ENCODE data around the gene SH2D5.
"Not testable (repeated sequence)": the region's sequence is repeated elsewhere in the genome, so short reads cannot be mapped to it uniquely, and the experiment has no call there.

SH2D5 gene

DNA sequence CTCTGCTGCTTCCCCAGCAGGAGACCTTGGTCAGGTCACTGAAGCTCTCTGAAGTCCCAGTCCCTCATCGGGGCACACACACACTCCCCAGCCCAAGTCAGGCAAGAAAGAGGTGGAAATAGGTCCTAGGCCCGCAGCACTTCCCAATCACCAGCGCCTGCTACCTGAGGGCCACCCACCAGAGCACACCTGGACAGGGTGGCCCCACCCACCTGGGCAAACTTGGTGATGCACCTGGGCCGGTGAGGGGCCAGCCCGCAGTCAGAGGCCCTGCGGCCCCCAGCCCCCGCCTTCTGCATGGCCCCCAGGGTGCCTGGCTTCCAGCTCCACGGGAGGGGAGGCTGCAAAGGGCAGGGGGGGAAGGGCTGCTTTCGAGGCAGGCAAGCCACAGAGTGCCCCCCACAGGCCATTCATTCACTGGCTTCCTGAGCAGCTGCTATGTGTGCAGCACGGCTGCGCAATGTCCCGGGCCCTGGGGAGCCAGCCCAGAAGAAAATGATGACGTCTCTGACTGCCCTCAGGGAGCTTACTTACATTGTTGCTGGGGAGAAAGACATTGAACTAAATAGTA lies 4.7 kb downstream of the SH2D5 start:
- no peak for DNase-seq

DNA sequence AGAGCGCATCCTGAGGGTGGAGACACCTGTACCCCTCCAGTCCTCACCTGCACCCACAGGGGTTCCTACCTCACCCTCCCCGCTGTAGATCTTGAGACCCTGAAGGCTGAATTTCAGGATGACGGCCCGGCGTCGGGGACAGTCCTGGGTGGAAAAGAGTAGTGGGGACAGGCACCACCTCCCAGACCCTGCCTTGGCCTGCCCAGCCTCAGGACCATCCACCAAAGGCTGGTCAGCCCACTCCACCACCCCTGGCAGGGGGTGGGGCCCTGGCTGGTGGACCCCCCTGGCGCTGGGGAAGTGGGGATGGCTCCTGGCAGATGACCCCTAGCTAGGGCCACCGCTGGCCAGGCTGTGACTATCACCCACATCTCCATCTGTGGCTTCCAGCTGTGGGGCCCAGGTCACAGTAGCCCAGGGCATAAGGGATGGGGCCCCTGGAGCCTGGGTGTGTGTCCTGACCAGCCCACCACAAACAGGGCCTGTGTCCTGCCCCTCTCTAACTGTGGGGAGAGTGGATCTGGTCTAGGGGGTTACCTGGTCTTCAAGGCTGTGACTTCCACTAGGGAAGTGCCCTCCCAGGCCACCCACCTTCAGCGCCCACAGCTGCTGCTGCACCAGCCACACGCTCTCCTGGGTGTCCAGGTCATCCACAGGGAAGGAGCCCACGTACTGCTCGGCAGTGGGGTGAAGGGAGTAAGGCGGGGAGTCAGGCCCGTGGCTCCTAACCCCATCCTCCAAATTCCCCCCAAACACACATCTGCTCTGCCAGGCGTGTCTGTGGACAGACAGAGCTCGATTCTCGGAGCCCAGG lies 5.4 kb downstream of the SH2D5 start:
- DNase-seq = no peak

DNA sequence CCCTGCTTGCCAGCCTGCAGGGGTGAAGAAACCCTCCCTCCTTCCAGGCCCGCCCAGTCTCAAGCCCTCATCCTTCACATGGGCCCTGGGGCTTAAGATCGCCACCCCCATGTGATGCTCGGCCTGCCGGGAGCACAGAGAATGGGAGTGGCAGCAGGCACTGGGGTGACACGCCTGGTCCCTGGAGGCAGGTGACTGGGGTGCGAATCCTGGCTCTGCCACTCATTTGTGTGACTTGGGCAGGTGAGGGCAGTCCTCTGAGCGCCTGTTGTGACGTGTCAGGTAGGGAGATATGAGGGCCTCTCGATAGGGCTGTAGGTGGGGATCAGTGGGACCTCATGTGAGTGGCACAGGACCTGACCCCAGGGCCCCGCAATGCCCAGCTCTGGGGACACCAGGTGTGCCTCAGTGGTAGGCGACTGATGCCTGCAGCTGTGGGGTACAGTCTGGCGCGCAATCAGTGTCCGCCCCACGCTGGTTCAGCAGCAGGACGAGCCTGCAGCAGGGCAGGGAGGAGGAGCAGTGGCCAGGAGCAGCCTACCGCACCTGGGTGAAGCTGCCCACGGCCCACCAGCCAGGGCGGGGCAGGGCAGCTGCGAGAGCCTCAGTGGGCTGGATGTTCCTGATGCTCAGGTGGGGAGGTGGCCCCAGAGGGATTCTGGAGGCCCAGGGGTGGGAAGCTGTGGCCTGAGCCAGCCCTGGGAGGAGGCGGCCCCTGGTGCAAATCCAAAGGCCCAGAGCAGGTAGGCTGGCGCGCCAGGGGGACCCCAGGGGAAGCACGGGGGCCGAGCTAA lies 6.2 kb downstream of the SH2D5 start:
- DNase-seq = no peak

DNA sequence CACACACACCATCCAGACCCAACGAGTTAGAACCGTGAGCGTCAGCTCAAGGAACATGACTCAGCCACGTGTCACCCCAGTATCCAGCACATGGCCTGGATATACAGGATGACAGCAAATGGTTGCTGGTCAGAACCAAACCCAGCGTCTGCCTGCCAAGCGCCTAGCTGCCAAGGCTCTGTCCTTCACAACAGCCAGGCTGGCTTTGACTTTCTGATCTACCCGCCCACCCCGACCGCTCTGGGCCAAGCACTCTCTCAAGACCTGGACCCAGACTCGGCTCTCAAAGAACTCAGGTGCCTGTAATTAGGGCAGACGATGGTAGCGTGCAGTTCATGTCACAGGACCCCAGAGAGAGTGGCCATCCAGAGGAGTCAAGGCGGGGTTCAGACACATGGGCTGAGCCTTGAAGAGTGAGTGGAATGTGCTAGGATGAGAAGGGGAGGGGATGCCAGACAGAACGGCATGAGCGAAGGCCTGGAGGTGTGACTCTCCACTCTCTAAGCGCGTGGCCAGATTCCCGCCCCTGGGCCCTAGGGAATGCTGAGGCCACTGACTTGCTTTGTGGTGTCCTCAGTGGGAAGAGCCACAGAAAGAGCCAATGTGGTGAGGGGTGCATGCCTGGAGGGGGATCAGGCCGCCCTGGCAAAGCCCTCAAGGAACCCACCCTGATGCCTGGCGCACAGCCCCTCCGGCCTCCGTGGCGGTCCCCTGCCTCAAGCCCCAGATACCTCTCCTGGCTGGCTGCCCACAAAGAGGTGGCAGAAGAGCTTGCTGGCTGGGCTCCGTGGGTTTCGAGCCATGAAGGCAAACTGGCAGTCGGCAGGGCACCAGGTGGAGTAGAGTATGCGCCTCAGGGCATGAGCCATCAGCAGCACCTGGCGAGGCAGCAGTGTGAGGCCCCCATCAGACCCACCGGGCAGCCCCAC lies 7.0 kb downstream of the SH2D5 start:
- DNase-seq = peak; percentile 30

DNA sequence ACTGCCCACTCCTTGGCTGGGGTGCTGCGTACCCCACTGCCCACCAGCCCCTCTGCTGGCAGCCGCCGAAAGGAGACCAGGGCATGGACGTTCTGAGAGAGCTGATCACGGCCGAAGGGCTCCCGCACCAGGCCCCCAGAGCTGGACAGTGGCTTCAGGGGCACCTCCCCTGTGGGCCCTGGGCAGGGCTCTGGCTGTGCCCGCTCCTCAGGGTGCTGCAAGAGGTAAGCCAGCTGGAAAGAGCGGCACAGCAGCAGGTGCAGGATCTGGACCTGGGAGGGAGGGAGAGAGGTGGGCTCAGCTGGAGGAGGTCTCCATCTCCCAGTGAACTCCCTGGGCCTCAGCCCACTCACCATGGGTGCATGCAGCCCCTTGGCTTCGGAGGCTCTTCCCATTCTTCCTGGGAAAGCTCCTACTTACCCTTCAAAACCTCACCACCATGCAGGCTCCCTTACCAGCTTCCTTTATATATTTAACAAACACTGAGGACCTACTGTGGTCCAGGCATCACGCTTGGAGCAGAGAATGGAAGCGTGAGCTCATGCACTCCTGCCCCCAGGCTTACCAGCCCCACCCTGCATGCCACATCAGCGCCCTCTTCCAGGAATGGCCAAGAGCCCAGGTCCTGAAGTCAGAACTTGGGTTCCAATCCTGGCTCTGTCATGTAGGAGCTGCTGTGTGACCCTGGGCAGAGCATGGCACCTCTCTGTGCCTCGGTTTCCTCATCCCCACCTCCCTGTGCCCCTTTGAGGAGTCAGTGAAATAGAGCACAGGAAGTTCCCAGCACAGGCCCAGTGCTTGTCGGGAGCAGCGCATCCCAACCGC lies 7.9 kb downstream of the SH2D5 start:
- DNase-seq = no peak

DNA sequence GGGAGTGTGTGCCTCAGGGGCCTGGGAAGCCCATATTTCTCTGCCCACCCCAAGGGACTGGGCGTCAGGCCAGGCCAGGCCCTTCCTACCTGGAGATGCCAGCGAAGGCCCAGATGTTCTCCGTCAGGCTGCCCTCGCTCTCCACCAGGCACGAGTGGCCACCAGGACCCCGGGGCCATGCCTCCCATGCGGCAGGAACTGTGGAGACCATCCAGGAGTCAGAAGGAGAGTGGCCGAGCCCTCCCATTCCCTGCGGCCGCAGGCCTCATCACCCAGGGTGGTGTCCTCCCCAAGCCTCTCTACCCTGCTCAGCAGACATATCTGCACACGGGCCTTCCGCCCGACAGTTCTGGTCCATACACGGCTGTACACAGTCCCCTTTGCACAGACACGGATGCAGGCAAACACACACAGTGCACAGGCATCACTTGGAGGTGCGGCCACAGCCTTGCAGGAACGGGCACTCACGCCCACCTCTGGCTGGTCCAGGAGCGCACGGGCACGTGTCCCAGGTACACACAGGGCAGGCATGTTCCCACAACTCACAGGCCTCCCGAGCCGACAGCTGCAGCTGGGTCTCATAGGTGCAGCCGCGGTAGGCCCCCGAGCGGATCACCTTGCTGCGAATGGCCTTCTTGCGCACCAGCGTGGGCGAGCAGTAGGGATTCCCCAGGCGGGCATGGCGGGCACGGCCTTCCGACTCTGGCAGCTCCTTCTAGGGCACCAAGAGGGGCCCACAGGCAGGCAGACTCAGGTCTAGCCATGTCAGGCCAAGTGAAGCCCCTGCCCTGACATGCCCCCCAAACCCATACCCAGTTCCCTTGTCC lies 8.8 kb downstream of the SH2D5 start:
- no peak for DNase-seq

DNA sequence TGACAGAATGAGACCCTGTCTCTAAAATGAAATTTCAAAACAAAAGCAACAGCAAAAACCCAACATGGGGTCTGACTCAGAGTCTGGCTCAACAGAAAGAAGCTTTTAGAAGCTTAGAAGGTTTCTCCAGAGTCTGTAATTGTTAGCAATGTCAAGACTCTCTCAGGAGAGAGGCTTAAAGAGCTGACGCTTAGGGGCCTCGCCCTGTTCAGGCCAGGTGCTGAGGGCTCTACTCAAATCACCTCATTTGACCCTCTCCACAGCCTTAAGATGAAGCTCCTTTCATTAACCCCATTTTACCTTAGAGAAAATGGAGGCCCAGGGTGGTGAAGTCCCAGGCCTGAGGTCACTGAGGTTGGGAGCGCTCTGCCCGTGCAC lies 9.4 kb downstream of the SH2D5 start:
- DNase-seq = no peak

DNA sequence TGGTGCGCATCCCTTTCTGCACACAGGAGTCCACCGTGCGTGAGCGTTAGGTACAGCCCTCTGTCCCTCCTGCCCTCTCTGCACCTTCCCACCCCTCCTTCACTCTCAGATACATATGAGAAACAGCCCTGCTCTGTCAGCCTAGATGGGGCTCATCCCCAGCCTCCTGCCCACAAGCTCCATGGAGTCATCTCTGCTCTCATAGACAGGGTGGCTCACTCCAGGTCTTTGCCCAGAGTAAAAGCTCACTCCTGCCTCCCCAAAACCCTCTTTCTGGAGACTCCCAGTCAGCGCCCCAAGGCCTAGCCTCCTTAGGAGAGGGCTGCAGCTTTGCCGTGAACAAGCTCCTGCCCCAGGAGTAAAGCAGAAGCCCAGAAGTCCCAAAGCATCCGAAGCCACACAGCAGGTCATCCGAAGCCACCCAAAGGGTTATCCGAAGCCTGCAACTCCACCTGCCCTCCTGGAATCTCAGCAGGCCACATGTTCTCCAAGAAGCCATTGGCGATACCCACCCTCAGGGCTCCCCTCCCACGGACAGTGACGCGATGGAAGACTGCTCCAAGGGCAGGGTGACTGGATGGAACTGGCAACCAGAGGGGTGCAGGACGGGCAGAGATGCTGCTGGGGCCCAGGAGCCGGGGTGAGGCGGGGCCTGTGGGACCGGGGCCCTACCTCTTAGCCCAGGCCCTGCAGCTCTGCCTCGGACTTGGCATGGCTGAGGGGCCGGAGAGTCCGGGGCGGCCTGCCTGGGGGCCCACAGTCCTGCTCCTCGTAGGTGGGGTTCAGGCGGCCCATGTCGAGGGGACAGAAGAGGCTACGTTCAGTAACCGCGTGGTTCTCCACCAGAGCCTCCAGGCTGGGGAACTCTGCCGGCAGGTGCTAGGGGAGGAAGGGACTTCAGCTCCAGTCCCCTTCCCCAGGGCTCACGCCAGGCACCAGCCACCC lies 11.1 kb downstream of the SH2D5 start:
- DNase-seq = no peak

DNA sequence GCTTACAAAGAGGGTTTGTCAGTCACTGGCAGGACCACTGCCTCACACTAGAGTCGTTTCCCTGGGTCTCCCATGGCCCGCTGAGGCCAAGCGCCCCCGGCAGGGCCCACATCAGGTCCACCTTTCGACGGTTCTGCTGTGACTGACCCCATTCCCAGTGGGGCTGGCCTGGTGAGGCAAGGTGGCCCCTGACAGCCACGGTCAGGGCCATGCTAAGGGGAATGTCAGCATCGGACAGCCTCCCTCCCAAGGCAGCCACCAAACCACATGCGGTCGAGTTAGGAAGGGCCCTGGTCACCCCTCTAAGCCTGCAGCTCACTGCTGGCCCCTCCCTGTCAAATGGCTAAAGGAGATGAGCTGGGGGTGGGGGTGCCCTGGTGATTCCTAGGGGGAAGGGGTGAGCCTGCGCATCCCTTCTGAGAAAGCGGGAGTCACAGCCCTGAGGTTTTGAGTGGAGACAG lies 11.8 kb downstream of the SH2D5 start:
- DNase-seq = no peak

DNA sequence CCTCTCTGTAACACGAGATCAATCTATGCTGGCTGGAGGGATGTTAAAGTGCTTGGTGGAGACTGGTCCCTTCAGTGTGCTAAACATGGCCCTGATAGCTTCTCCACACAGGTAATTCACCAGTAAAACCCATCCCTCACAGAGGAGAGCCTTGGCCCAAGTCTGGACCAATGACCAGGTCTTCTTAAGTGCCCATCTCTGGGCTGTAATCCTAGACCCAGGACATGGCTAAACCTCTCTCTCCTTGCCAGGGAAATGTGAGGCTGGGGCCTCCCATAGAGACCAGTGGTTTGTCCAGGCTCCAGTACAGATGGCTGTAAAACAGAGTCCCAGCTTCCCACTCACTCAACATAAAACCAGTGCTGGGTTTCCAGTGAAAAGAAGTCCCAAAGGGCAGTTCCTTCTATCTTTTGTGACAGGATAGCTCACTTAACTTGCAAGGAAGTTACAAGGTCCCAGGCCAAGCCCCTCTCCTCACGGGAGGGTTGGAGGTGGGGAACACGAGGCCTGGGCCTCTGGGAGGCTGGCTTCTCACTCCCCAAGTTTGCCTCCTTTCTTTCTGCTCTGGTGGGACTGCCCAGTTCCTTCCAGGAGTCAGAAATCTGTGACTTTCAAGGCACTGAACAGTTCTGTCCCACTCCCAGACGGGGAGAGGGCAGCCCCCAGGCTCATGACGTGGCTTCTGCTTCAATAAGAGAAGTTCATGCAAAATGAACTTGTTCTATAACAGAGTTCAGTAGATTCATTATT lies 12.5 kb downstream of the SH2D5 start:
- no peak for DNase-seq

DNA sequence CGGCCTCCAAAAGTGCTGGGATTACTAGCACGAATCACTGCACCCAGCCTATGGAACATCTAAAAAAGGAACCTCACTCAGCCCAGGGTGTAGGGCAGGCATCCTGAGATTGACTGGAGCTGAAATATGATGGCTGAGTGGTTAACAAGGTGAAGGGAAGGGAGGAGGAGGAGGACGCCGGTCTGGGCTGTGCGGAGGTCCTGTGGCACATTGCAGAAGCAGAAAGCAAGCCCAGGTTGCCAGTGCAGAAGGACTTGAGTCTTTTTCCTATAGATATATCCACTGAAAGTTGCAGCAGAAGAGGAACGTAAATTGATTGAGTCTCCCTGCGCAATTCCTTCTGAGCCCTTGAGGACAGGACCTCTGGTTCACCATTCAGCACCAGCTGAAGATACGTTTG lies 13.2 kb downstream of the SH2D5 start:
- no peak for DNase-seq

DNA sequence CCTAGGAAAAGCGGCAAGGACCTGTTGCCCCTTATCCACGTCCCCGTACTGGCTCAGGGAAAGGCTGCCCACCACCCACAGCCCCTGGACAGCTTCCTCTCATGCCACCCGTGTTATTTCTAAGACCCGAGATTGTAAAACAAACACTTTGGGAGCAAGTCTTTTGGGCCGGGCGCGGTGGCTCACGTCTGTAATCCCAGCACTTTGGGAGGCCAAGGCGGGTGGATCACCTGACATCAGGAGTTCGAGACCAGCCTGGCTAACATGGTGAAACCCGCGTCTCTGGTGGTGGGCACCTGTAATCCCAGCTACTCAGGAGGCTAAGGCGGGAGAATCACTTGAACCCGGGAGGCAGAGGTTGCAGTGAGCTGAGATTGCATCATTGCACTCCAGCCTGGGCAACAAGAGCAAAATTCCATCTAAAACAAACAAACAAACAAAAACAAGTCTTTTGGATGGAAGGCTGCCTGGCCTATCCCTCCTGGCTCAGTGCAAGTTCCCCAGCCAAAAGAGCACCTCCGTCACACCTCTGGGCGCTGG lies 14.1 kb downstream of the SH2D5 start:
- not testable (repeated sequence) for DNase-seq

DNA sequence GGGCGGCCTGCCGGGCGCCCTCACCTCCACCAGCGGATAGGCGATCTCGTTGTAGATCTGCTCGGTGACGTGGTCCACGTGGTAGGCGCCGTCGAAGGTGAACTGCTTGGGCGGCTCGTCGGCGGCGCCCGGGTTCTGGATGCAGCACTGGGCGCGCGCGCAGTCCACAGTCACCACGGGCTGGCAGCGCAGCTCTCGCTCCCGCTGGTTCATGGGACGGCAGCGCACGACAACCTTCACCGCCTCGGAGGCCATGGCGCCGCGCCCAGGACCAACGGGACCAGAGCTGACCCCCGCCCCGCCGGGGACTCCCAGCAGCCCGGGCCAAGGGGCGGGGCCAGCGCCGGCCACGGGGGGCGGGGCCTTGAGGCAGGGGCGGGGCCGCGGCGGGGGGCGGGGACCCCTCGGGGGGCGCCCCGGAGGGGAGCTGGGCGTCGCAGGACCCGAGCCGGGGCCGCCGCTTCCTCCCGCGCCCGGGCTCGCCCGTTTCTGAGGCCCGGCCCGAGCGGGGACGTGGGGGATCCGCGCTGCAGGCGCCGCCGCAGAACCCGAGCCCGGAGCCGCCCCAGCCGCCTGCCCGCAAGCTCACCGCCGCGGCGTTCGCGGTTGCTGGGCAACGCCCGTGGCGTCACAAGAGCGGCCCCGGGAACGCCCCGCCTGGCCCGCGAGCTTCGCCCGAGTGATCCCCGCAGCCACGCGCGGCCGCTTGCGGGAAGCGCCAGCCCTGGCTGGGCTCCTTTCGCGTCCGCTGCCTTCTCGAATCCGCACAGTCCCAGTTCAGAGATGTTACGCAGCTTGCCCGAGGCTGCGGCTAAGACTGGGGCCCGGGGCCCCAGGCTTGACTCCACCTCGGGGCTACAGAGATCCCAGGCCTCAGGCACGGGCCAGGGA lies 14.8 kb downstream of the SH2D5 start, which contains the start of gene KIF17:
Gene KIF17, minus strand, starts transcription at position 556 of the 891 bp plus-strand sequence. Its CDS starts 301 bp downstream, at position 255.
- no peak for DNase-seq

DNA sequence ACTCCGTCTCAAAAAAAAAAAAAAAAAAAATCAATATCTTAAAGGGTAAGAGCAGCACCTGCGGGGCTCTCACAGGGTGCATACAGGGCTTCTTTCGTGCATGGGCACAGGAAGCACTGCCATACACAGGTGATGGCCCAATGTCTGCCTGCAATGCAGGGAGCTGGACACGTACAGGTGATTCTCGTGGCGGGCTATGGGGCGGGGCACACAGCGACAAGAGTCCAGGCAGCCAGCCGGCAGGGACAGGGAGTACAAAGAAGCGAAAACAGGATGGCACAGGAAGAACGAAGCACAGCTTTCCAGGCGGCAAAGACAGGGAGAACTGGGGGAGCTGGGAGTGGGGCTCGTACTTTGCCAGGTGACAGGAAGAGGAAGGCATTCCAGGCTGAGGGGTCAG lies 16.3 kb downstream of the SH2D5 start:
- no peak for DNase-seq

DNA sequence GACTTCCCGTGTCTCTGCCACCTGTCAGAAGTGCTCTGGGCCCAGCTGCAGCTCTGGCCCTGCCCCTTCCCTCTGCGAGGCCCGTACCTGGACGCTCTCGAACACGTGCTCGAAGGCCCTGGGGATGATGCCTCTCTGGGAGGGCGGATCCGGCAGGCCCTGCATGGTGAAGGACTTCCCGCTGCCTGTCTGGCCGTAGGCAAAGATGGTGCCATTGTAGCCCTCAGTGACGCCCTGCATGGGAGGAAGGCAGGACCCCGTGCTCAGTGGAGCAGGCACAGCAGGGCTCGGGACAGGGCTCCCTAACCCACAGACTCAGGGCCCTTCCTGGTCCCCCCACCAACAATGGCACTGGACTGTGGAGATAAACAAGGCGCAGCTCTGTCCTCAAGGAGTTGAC lies 17.1 kb downstream of the SH2D5 start:
- DNase-seq = no peak

DNA sequence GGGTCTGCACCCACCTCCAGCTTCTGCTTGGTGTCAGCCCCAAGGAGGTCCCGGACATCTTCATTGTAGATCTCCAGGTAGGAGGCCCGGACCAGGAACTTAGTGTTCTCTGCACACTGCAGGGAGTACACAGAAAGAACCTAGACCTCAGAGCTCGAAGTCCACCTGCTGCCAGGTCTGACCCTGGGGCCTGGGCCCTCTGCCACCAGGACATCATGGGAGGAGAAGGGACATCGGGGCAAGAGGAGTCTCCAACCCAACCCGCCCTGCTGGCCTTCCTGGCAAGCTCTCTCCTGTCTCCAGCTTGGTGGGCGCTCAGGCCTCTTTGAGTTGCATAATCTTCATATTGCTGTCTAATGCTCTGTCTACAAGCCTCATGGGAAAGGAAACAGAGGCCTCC lies 19.1 kb downstream of the SH2D5 start:
- DNase-seq = no peak

DNA sequence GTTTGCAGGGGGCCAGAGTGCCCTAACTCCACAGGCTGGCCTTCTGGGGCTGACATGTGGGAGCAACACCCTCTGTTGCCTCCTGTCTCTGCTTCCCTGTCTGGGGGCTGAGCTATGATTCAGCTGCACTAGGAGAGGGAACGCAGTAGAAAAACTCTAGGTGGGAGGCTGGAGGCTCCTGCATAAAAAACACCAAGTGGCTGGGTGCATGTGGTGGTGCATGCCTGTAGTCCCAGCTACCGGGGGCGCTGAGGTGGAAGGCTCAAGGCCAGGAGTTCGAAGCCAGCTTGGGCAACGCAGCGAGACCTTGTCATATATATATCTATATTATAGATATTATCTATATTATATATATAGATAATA lies 20.3 kb downstream of the SH2D5 start:
- DNase-seq = no peak

Measured in NCI-H1417 treated with DMSO at 0.1 percent for 48 hours (cell line).